GM21825 (cell line): ENCODE data around the gene PPP6C.
"Not testable (repeated sequence)": the region's sequence is repeated elsewhere in the genome, so short reads cannot be mapped to it uniquely, and the experiment has no call there.

Source experiments
- ATAC-seq: cut with Tn5 transposase; IDR thresholded peaks from one replicate; pipeline ENCODE4 v1.9.1; 2021; ENCODE audit warnings: mild to moderate bottlenecking, moderate library complexity; ENCODE audit not compliant: unreplicated experiment

Gene PPP6C

DNA sequence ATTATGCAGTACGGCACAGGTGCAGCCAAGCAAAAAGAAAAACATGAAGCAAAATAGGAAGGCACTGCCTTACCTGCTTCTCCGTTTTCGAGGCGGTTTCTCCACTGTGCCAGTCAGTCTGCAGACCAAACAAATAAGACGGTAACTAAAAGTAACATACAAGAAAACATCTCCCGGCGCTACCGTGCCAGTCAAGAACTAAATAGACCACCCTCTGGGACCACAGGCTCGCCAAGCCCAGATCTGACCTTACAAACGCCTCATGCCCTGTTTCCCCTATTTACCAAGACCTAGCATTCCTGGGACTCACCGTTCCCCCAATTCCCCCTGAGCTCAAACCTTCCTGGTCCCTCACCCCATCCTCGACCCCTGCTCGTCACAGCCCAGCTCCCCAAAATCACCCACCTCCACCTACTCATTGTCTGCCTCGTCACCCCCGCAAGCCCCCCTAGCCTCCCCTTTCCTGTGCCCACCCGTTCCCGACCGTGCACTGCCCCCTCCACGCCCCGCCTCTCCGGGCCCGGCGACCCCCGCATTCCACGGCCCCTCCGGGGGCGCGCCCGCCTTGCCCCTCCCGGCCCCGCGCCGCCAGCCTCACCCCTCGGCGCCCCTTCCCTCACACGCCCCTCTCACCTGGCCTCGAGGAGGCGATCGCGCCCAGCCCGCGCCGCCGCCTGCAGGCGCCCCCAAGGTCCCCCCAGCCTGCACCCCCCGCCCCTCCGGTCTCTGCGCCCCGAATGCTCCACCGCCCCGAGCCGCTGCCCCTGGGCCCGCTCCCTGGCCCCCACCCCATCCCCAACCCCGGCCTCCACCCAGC lies 46.8 kb downstream of the PPP6C start:
- peak; percentile 19 for ATAC-seq

GRCh38 chr9:125141751-125142150 lies 47.9 kb downstream of the PPP6C start:
- ATAC-seq: no peak

- ATAC-seq: no peak
Measured at GRCh38 chr9:125141251-125141650, 48.4 kb downstream of the PPP6C start.

DNA sequence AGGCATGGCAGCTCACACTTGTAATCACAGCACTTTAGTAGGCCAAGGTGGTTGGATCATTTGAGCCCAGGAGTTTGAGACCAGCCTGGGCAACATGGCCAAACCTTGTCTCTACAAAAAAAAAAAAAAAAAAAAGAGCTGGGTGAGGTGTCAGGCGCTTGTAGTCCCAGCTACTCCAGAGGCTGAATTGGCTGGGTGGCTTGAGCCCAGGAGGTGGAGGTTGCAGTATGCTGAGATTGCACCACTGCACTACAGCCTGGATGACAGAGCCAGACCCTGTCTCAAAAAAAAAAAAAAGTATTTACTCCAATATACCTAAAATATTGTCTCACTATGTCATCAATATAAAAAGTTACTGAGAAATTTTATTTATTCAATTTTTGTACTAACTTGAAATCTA lies 49.0 kb downstream of the PPP6C start:
- ATAC-seq: no peak

GRCh38 chr9:125137200-125137599 lies 52.4 kb downstream of the PPP6C start:
- no peak for ATAC-seq

- ATAC-seq: no peak
Measured at GRCh38 chr9:125134976-125135375, 54.6 kb downstream of the PPP6C start.

DNA sequence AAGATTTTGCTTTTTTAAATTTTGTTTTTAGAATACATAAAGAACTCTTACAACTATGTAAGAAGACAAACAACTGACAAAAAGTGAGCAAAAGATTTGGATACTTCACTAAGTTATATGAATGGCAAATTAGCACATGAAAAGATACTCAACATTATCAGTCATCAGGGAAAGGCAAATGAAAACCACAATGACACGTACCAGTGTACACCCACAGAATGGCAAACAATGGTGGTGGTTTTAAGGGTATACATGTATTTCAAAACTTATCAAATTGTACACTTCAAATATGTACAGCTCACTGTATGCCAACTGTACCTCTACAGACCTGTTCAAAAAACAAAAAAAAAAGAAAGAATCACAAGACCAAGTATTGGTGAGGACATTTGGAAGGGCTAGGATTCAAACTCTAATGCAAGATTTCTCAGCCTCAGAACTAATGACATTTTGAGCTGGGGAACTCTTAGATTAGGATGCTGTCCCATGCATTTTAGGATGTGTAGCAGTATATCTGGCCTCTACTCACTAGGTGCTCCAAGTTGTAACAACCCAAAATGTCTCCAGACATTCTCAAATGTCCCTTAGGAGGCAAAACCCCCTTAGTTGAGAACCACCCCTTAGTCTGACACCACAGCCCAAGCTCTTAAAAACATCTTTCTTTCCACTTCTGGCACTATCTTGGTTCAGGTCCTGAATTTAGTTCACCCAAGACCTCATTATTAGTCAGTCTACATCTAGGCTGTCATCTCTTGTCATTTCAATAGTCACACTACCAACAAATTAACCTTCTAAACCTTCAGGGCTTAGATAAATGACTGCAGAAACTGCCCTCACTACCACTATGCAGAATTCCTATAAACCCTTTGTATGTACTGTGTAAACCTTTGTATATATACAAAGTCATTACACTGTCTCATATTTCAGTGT lies 55.9 kb downstream of the PPP6C start:
- ATAC-seq: no peak

DNA sequence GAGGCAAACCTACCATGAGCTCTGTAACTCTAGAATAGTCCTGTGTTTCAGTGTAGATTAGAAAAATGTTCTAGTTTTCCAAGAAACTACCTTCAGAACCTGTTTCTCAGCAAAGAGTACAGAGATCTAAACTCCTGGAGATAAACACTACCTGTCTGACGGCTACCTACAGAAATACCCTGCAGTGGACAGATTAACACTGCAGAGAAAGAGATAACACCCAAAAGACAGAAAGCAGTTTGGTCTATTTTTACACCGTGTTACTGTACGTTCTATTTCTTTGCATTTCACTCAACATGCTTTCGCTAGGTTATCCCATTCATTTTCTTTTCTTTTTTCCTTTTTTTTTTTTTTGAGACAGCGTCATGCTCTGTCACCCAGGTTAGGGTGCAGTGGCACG lies 57.8 kb downstream of the PPP6C start:
- ATAC-seq: no peak

DNA sequence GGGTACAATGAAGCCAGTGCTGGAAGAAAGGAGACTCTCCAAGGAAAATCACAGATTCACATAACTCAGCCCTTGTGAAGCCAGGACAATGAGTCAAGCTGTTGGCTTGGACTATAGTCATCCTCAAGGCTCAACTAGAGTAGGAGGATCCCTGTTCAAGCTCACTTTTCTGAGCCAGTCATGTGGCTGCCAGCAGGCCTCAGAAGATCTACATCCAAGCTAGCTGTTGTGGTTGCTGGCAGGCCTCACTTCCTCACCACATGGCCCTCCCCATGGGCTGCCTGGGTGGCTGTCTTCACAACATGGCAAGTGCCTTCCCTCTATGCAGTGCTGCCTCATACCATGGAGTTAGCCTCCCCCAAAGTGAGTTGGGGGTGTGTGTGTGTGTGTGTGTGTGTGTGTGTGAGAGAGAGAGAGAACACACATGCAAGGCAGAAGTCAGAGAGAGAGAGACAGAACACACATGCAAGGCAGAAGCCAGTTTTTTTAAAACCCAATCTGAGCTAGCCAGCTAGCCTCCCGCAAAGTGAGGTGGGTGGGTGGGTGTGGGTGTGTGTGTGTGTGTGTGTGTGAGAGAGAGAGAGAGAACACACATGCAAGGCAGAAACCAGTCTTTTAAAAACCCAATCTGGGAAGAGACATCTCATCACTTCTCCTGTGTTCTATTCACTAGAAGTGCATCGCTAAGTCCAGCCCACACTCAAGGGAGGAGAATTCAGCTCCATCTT lies 63.4 kb downstream of the PPP6C start:
- ATAC-seq: peak; percentile 96

DNA sequence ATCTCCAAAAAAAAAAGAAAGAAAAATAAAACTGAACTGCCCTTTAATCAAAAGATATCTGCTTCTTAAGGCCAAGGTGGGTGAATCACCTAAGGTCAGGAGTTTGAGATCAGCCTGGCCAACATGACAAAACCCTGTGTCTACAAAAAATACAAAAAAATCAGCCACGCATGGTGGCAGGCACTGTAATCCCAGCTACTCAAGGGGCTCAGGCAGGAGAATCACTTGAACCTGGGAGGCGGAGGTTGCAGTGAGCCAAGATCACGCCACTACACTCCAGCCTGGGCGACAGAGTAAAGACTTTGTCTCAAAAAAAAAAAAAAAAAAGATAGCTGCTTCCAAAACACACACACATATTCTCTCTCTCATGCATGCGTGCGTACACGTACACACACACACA lies 64.1 kb downstream of the PPP6C start:
- ATAC-seq: no peak

DNA sequence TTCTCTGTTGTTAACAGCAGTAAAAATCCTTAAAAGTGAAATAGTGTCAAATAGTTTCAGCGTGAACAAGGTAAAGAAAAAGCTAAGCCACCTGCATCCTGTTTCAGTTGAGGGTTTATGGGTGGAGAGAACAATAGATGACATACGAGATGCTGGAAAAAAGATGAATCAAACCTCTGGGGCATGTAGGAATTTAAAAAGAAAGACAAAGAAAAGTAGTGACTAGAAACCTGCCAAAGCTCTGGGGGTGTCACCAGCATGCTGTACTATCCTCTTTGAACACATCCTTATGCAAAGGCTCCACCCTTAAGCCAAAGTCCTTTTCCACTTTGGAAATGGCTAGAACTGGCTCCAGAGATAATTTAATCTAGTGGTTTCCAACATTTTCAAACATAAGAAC lies 68.5 kb downstream of the PPP6C start:
- no peak for ATAC-seq

DNA sequence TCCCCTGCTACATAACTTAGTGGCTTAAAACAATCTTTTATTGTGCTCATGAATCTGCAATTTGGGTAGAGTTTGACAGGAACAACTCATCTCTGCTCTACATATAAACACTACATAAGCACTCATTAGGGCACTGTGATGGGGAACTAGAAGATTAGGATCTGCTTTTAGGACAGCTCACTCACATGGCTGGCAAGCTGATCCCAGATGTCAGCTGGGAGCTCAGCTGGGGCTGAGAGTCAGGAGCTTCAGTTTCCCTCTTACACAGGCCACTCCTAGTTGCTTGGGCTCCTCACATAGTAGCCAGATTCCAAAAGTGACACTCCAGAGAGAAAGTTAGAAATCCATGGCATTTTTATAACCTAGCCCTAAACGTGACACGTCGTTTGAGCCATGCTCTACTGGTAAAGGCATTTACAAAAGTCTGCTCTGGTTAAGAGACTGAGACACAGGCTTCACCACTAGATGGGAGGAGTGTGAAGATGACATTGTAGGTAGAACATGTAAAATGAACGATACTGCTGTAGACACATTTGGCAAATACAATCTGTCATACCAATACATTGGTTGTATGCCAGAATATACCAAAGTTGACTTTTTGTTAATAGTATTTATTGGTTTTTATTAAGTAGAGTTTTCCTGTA lies 69.8 kb downstream of the PPP6C start:
- ATAC-seq: no peak

GRCh38 chr9:125118696-125119095 lies 70.9 kb downstream of the PPP6C start:
- not testable (repeated sequence) for ATAC-seq

- not testable (repeated sequence) for ATAC-seq
Measured at GRCh38 chr9:125114503-125114902, 75.1 kb downstream of the PPP6C start.

DNA sequence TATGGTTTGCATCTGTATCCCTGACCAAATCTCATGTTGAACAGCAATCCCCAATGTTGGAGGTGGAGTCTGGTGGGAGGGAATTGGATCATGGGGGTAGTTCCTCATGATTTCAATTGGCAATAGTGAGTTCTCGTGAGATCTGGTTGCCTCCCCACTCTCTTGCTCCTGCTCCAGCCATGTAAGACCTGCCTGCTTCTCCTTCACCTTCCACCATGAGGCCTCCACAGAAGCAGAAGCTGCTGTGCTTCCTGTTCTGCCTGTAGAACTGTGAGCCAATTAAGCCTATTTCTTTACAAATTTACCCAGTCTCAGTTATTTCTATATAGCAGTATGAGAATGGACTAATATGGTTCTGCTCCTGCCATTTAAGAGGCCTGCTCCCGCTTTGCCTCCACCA lies 79.1 kb downstream of the PPP6C start:
- ATAC-seq: no peak

GRCh38 chr9:125108541-125108940 lies 81.1 kb downstream of the PPP6C start:
- ATAC-seq: not testable (repeated sequence)

- no peak for ATAC-seq
Measured at GRCh38 chr9:125106285-125106893, 83.2 kb downstream of the PPP6C start.

GRCh38 chr9:125103770-125104460 lies 85.7 kb downstream of the PPP6C start:
- no peak for ATAC-seq

- no peak for ATAC-seq
Measured at GRCh38 chr9:125103021-125103420, 86.6 kb downstream of the PPP6C start.

GRCh38 chr9:125100822-125101221 lies 88.8 kb downstream of the PPP6C start:
- no peak for ATAC-seq
